ENCODE measurements around the gene KDM5B. TPM values are rescaled to one million over a fixed set of nuclear protein-coding genes. Genes with fewer than 3 reads are reported as not detected.

KDM5B gene
- total RNA-seq, 2 experiments from 2014 or later = not detected

GRCh38 chr1:202836623-202837403, 28.6 kb upstream of the KDM5B start:
- Histone ChIP-seq H3K9me3 (ENCODE audit: low read length) (no peaks in the 10 kb centered on the region), H3K79me2 (ENCODE audit: insufficient read depth, low read depth, low read length) (no peaks in the 10 kb centered on the region), H3K9me2 (ENCODE audit: insufficient read depth, low read length) (no peaks in the 10 kb centered on the region), H3K4me2 (ENCODE audit: low read length) (no peak overlapping the region), H2AFZ (ENCODE audit: low read length) (no peak overlapping the region), H3K4me1 (ENCODE audit: insufficient read depth, low read length, poor library complexity, severe bottlenecking) (no peaks in the 10 kb centered on the region), H3K27ac (ENCODE audit: low read depth, low read length, poor library complexity, severe bottlenecking) (no peak overlapping the region), H4K20me1 (ENCODE audit: insufficient read depth, low read length) (no peaks in the 10 kb centered on the region), H3K4me3 (ENCODE audit: low read depth, low read length, poor library complexity, severe bottlenecking) (no peak overlapping the region), H3K36me3 (ENCODE audit: insufficient read depth, low read length) (no peaks in the 10 kb centered on the region)
- no peak for DNase-seq (ENCODE audit: low spot score)
- intact Hi-C loops (cut with micrococcal nuclease; ENCODE audit: unreplicated experiment) = no loop called here
- no peak for TF ChIP-seq EZH2phosphoT487 (IDR thresholded peaks at IDR 0.05; ENCODE audit: borderline replicate concordance, low read depth, low read length)
- no peak for TF ChIP-seq CTCF (conservative IDR thresholded peaks at IDR 0.05; ENCODE audit: low read length)
- no TSS peak for BruUV-seq (replicated peaks)
- ChIA-PET POLR2A (no interaction called here), CTCF (ENCODE audit: unreplicated experiment) (no interaction called here)

GRCh38 chr1:202835548-202836072, 27.4 kb upstream of the KDM5B start:
- no peaks in the 10 kb centered on the region for H3K9me3 ChIP-seq (ENCODE audit: low read length)
- H3K9me2 ChIP-seq (ENCODE audit: insufficient read depth, low read length) = no peaks in the 10 kb centered on the region
- H3K79me2 ChIP-seq (ENCODE audit: insufficient read depth, low read depth, low read length) = no peaks in the 10 kb centered on the region
- ChIA-PET POLR2A (no interaction called here), CTCF (ENCODE audit: unreplicated experiment) (no interaction called here)
- H2AFZ ChIP-seq (ENCODE audit: low read length) = no peak overlapping the region
- no peak for DNase-seq (ENCODE audit: low spot score)
- no peaks in the 10 kb centered on the region for H4K20me1 ChIP-seq (ENCODE audit: insufficient read depth, low read length)
- BruUV-seq (replicated peaks) = no TSS peak
- no peaks in the 10 kb centered on the region for H3K4me1 ChIP-seq (ENCODE audit: insufficient read depth, low read length, poor library complexity, severe bottlenecking)
- no peaks in the 10 kb centered on the region for H3K36me3 ChIP-seq (ENCODE audit: insufficient read depth, low read length)
- H3K4me2 ChIP-seq (ENCODE audit: low read length) = no peak overlapping the region
- intact Hi-C loops (cut with micrococcal nuclease; ENCODE audit: unreplicated experiment) = no loop called here
- H3K27ac ChIP-seq (ENCODE audit: low read depth, low read length, poor library complexity, severe bottlenecking) = no peak overlapping the region
- no peak for TF ChIP-seq EZH2phosphoT487 (IDR thresholded peaks at IDR 0.05; ENCODE audit: borderline replicate concordance, low read depth, low read length)
- no peak for TF ChIP-seq CTCF (conservative IDR thresholded peaks at IDR 0.05; ENCODE audit: low read length)
- no peak overlapping the region for H3K4me3 ChIP-seq (ENCODE audit: low read depth, low read length, poor library complexity, severe bottlenecking)
